Mesothelial cell of epicardium (in vitro differentiated cells): Measurements from ENCODE around the gene YTHDC1. TPM values are rescaled to one million over a fixed set of nuclear protein-coding genes. Genes with fewer than 3 reads are reported as not detected.

Experiments used
- DNase-seq, 2 experiments: peaks; one replicate each; pipeline ENCODE4 v3.0.0; 2021; ENCODE audit warnings: low spot score in 2 of 2; ENCODE audit not compliant: unreplicated experiment in 2 of 2
- H3K27ac Mint-ChIP-seq: 2 replicates; pipeline ENCODE4 v1.8.0; 2021; ENCODE audit warnings: mixed read lengths
- H3K27me3 Mint-ChIP-seq: 2 replicates; pipeline ENCODE4 v1.8.0; 2021; ENCODE audit warnings: low read depth, mixed read lengths
- H3K36me3 Mint-ChIP-seq: 2 replicates; pipeline ENCODE4 v1.8.0; 2021; ENCODE audit warnings: mixed read lengths
- H3K4me1 Mint-ChIP-seq: 2 replicates; pipeline ENCODE4 v1.8.0; 2021; ENCODE audit warnings: mixed read lengths
- H3K4me3 Mint-ChIP-seq: 2 replicates; pipeline ENCODE4 v1.8.0; 2021; ENCODE audit warnings: mild to moderate bottlenecking, moderate library complexity, mixed read lengths
- H3K9me3 Mint-ChIP-seq: 2 replicates; pipeline ENCODE4 v1.8.0; 2021; ENCODE audit warnings: mixed read lengths
- CTCF ChIP-seq: fragments of 200-600 bp; sonication (generic); IDR thresholded peaks from one replicate; pipeline ENCODE4 v1.5.0; 2021; ENCODE audit warnings: antibody characterized with exemption; ENCODE audit not compliant: unreplicated experiment
- total RNA-seq: library from RNA; stranded (reverse); gene quantifications from 3 replicates; pipeline ENCODE4 v1.2.1, GENCODE V29; 2021

Gene YTHDC1
- total RNA-seq, 1 donor from 2014 or later: 137 TPM

GRCh38 chr4:68388347-68388865 lies 38.5 kb upstream of the YTHDC1 start:
- DNase-seq: no peak
- Mint-ChIP-seq H3K27ac (peak overlapping the region; percentile 19), H3K27me3 (peaks cover 4% of the 10 kb centered on the region), H3K4me1 (peaks cover 14% of the 10 kb centered on the region), H3K4me3 (no peak overlapping the region), H3K36me3 (no peaks in the 10 kb centered on the region), H3K9me3 (no peaks in the 10 kb centered on the region)
- no peak for TF ChIP-seq CTCF

- Mint-ChIP-seq H3K4me3 (no peak overlapping the region), H3K27ac (no peak overlapping the region), H3K36me3 (no peaks in the 10 kb centered on the region), H3K27me3 (peaks cover 4% of the 10 kb centered on the region), H3K4me1 (peaks cover 12% of the 10 kb centered on the region), H3K9me3 (no peaks in the 10 kb centered on the region)
- DNase-seq: no peak
- no peak for TF ChIP-seq CTCF
These were observed 35.4 kb upstream of the YTHDC1 start for GRCh38 chr4:68385267-68385666.

- no peak for DNase-seq
- Mint-ChIP-seq H3K27ac (no peak overlapping the region), H3K4me3 (no peak overlapping the region), H3K27me3 (peaks cover 4% of the 10 kb centered on the region), H3K36me3 (no peaks in the 10 kb centered on the region), H3K4me1 (no peaks in the 10 kb centered on the region), H3K9me3 (no peaks in the 10 kb centered on the region)
- TF ChIP-seq CTCF: no peak
These were observed 33.2 kb upstream of the YTHDC1 start for GRCh38 chr4:68383115-68383514.

- TF ChIP-seq CTCF: no peak
- Mint-ChIP-seq H3K4me1 (peaks cover 11% of the 10 kb centered on the region), H3K27me3 (no peaks in the 10 kb centered on the region), H3K36me3 (no peaks in the 10 kb centered on the region), H3K27ac (no peak overlapping the region), H3K4me3 (no peak overlapping the region), H3K9me3 (no peaks in the 10 kb centered on the region)
- no peak for DNase-seq
These were observed 28.3 kb upstream of the YTHDC1 start for GRCh38 chr4:68378226-68378625.

GRCh38 chr4:68375667-68376559 lies 26.0 kb upstream of the YTHDC1 start:
- no peak overlapping the region for H3K27ac Mint-ChIP-seq
- peak overlapping the region; percentile 64 for H3K4me3 Mint-ChIP-seq
- H3K27me3 Mint-ChIP-seq: no peaks in the 10 kb centered on the region
- TF ChIP-seq CTCF: peak; percentile 37
- H3K9me3 Mint-ChIP-seq: no peaks in the 10 kb centered on the region
- no peaks in the 10 kb centered on the region for H3K36me3 Mint-ChIP-seq
- H3K4me1 Mint-ChIP-seq: peaks cover 11% of the 10 kb centered on the region
- DNase-seq: peak in 1 of 2 experiments; percentile 40
